ENCODE measurements around the gene PCGF3.
A peak's percentile ranks its signal among the peaks of the same experiment; 100 is the strongest.

PCGF3 gene

GRCh38 chr4:705278-706082 lies at the start of gene PCGF3:
TSS of gene PCGF3 (plus strand) at chr4:705832. CDS start at chr4:733681, 27,849 bp downstream.
- DNase-seq (ENCODE audit: low read depth) = peak; percentile 97

DNA sequence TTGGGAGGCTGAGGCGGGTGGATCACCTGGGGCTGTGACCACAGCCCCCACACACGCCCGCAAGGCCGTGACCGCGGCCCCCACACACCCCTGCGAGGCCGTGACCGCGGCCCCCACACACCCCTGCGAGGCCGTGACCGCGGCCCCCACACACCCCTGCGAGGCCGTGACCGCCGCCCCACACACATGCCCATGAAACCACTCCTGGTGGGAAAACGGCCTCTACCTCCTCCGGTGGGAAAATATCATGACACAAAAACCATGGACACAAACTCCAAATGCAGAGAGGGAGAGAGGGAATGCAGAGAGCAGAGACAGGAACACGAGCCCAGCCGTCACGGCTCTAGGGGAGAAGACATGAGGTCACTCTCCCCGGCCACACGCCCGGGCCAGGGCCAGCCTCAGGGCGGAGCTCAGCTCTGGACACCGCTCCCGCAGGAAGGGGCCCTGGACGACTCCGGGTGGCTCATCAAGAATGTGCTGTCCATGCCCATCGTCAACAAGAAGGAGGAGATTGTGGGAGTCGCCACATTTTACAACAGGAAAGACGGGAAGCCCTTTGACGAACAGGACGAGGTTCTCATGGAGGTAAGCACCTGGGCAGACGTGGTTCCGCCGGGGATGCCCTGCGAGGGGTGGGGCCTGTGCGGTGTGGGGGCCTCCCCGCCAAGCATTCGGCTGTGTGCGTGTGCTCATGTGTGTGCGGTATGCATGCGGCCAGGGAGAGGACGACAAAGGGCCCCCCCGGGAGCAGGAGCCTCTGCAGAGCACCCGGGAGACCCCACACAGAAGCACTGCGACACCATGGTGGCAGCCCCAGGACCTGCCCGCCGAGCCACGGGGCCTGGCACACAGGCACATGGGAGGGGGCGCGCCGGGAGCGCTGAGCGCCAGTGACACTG lies 48.9 kb upstream of the PCGF3 start:
- no peak for DNase-seq (ENCODE audit: low read depth)

- no peak for DNase-seq (ENCODE audit: low read depth)
Observed at GRCh38 chr4:657338-657833, 48.2 kb upstream of the PCGF3 start.

- no peak for DNase-seq (ENCODE audit: low read depth)
Observed at GRCh38 chr4:657834-658667, 47.6 kb upstream of the PCGF3 start.

DNA sequence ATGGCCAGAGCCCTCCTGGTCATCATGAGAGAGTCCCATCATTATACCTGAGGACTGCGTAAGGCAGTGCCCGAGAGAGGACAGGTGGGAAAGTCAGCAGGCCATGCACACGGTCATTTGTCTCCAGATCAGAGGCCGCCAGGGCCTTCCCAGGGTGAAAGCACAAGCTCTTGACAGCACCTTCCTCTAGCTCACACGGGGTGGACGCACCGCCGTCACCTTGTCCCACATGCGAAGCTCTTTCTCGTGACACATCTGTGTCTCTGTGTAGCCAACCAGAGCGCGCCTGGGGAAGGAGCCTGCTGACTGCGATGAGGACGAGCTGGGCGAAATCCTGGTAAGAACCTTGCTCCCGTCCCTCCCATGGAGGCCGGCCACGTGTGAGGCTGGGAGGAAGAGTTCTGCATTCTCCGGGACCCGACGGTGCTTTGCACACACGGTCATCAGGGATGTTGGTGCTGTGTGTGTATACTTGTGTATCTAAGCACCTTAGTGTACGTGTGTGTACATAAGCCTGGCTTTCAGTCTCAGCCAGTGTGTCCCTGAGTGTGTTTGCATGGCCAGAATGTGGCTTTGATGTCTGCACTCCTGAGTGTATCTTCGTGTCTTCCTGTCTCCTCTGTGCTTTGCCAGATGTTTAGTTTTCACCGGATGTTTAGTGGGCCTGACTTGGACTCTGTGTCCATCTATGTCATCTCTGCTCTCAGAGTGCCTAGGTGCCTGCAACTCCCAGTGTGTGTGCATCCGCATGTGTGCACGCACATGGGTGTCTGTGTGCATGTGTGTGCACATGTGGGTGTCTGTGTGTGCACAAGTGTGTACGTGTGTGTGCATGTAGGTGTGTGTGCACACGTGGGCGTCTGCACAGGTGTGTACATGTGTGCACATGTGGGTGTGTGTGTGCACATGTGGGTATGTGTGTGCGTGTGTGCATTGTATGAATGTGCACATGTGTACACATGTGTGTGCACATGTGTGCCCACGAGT lies 46.7 kb upstream of the PCGF3 start:
- no peak for DNase-seq (ENCODE audit: low read depth)

GRCh38 chr4:659851-660250 lies 45.8 kb upstream of the PCGF3 start:
- DNase-seq (ENCODE audit: low read depth) = no peak

DNA sequence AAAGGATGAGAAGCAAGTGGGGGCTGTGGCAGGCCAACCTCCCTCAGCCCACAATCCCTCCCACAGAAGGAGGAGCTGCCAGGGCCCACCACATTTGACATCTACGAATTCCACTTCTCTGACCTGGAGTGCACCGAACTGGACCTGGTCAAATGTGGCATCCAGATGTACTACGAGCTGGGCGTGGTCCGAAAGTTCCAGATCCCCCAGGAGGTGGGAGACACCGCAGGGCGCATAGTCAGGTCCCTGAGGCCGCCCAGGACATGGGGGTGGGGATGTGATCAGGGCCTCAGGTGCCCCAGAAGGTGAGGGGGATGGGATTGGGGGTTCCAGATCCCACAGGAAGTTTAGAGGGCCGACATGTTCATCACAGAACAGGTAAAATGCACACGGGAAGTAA lies 45.2 kb upstream of the PCGF3 start:
- no peak for DNase-seq (ENCODE audit: low read depth)

GRCh38 chr4:661231-661630 lies 44.4 kb upstream of the PCGF3 start:
- DNase-seq (ENCODE audit: low read depth) = no peak

DNA sequence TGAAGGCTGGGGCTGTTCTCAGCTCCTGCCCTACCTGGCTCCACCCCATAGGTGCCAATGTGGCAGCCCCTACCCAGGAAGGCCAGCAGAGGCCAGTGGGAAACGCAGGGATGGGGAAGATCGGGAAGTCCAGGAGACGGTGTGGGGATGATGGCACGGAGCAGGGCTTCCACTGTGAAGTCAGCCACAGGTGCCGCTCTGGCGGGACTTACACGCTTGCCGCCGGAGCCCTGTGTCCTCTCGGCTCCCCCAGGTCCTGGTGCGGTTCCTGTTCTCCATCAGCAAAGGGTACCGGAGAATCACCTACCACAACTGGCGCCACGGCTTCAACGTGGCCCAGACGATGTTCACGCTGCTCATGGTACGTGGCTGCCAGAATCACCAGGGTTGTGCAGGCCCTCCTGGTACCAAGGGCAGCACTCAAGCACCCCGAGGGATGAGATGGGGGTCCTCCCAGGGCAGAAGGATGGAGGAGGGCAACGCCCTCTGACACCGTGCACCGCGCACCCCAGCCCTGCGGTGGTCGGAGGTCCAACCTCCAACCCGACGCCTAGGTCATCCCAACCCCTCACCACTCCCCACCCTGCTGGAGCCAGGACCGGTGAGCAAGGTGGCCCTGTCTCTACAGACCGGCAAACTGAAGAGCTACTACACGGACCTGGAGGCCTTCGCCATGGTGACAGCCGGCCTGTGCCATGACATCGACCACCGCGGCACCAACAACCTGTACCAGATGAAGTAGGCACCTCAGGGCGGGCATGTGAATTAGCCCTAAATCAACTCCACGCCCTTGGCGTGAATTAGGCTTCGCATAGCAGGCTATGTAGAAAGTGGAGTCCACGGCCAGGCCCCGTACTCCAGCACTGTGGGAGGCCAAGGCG lies 43.5 kb upstream of the PCGF3 start:
- DNase-seq (ENCODE audit: low read depth) = no peak

DNA sequence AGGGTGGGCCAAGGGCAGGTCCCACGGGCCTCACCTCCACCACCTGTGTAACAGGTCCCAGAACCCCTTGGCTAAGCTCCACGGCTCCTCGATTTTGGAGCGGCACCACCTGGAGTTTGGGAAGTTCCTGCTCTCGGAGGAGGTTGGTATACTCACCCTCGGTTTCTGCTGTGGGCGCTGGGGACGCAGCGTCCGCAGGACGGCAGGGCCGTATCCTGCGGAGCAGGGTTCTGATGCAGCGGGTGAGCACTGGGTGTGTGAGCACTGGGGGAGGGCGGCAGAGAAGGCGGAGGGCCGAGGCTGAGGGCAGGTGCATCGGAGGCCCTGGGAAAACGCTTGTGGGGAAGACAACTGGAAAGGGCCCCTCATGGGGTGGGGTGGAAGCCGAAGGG lies 42.6 kb upstream of the PCGF3 start:
- DNase-seq (ENCODE audit: low read depth) = no peak

- peak; percentile 68 for DNase-seq (ENCODE audit: low read depth)
Observed at GRCh38 chr4:663438-664428, 41.9 kb upstream of the PCGF3 start.

DNA sequence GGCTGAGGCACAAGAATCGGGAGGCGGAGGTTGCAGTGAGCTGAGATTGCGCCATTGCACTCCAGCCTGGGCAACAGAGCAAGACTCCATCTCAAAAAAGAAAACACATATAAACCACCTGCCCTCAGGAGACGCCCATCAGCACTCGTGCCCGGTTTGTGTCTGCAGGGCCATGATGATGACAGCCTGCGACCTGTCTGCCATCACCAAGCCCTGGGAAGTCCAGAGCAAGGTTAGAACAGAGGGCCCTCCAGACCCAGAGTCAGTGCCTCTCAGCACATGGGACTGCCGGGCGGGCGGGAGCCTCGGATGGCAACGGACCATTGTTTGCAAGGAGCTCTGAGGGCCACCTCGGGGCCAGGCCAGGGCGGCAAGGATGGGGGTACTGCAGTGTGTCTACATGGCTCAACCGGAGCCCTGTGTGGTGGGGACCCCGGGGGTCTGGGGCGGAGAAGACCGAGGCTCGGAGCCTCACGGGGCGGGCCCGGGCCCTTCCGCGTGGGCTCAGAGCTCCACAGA lies 40.9 kb upstream of the PCGF3 start:
- DNase-seq (ENCODE audit: low read depth) = no peak

- no peak for DNase-seq (ENCODE audit: low read depth)
Observed at GRCh38 chr4:665381-665750, 40.3 kb upstream of the PCGF3 start.

GRCh38 chr4:665751-666435 lies 39.7 kb upstream of the PCGF3 start:
- no peak for DNase-seq (ENCODE audit: low read depth)

DNA sequence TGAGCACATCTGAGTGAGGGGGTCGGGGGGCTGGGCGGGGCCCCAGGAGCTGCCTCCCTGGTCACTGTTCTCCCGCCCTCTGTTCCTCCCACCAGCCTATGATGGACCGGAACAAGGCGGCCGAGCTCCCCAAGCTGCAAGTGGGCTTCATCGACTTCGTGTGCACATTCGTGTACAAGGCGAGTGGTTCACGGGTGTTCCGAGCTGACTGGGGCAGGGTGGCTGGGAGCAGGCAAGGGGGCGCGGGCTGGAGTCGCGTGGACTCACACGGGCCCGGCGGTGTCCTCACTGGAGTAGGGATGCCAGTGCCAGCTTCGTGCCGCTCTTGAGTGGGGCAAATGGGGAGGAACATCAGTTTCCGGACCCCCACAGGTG lies 39.2 kb upstream of the PCGF3 start:
- DNase-seq (ENCODE audit: low read depth) = no peak

- DNase-seq (ENCODE audit: low read depth) = no peak
Observed at GRCh38 chr4:666822-667544, 38.6 kb upstream of the PCGF3 start.

GRCh38 chr4:667545-667925 lies 38.1 kb upstream of the PCGF3 start:
- no peak for DNase-seq (ENCODE audit: low read depth)
